B cell (primary cell): Measurements from ENCODE around the gene MFSD12. TPM values are rescaled to one million over a fixed set of nuclear protein-coding genes. Genes with fewer than 3 reads are reported as not detected.

ENCODE experiments used
- ATAC-seq: fragments of 200-7000 bp; cut with Tn5 transposase; one replicate; pipeline ENCODE4 v1.10.0; 2021; ENCODE audit warnings: low read depth, mild to moderate bottlenecking, moderate number of reproducible peaks, moderate library complexity
- CTCF ChIA-PET: fragments of 350-600 bp; sonication (Branson Sonifier 250); formaldehyde crosslinking; loops from one replicate; lab custom pipeline; 2021; ENCODE audit warnings: antibody characterized with exemption, inconsistent platforms; lab: Charles Lee
- POLR2A ChIA-PET: fragments of 350-600 bp; sonication (Branson Sonifier 250); formaldehyde crosslinking; loops from one replicate; lab custom pipeline; 2021; ENCODE audit warnings: antibody characterized with exemption; lab: Charles Lee
- DNase-seq: peaks from one replicate; pipeline ENCODE4 v3.0.0; 2013
- H2AFZ ChIP-seq: 2 replicates; pipeline ENCODE4 v1.6.1; 2012; ENCODE audit warnings: mild to moderate bottlenecking, low read depth, low read length; ENCODE audit not compliant: insufficient read depth, poor library complexity, severe bottlenecking
- H3K27ac ChIP-seq, 2 donors: 1 replicate in 1 of 2; 2 replicates in 1 of 2; pipeline ENCODE4 v1.5.1; 2012 to 2013; ENCODE audit warnings: low read length in 2 of 2, mild to moderate bottlenecking in 2 of 2, moderate library complexity in 1 of 2
- H3K27me3 ChIP-seq, 4 experiments: fragments of 200-600 bp in 1 of 4; sonication (generic) in 1 of 4; replicated peaks in 1 of 4; 1 replicate in 2 of 4; 2 replicates in 2 of 4; pipeline versions ENCODE4 v1.6.1 to v1.7.0; 2013 to 2016; ENCODE audit warnings: low read length in 3 of 4, mild to moderate bottlenecking in 2 of 4, mixed read lengths in 1 of 4, moderate library complexity in 1 of 4; ENCODE audit not compliant: insufficient read depth in 4 of 4, control insufficient read depth in 3 of 4; ENCODE audit errors: control extremely low read depth in 1 of 4
- H3K36me3 ChIP-seq, 2 experiments: replicated peaks in 1 of 2; 1 replicate in 1 of 2; 2 replicates in 1 of 2; pipeline versions ENCODE4 v1.6.1 to v1.7.1; 2013; ENCODE audit warnings: low read length in 1 of 2; ENCODE audit not compliant: insufficient read depth in 2 of 2, control insufficient read depth in 1 of 2; ENCODE audit errors: control extremely low read depth in 1 of 2, extremely low read depth in 1 of 2
- H3K4me1 ChIP-seq, 2 donors: fragments of 200-600 bp in 1 of 2; sonication (generic) in 1 of 2; 1 replicate in 1 of 2; 2 replicates in 1 of 2; pipeline versions ENCODE4 v1.5.1 to v1.6.1; 2013 to 2017; ENCODE audit warnings: low read length in 2 of 2; ENCODE audit not compliant: control insufficient read depth in 2 of 2, insufficient read depth in 2 of 2
- H3K4me2 ChIP-seq: replicated peaks from 2 replicates; pipeline ENCODE3; 2012; ENCODE audit warnings: mild to moderate bottlenecking, low read depth, low read length; ENCODE audit not compliant: poor library complexity, severe bottlenecking
- H3K4me3 ChIP-seq, 5 experiments: fragments of 200-600 bp in 1 of 5; sonication (generic) in 1 of 5; 1 replicate in 3 of 5; 2 replicates in 2 of 5; pipeline versions ENCODE4 v1.5.1 to v1.7.0; 2011 to 2016; ENCODE audit warnings: low read length in 4 of 5, mild to moderate bottlenecking in 4 of 5, low read depth in 2 of 5, control low read depth in 1 of 5, moderate library complexity in 1 of 5; ENCODE audit not compliant: insufficient read depth in 1 of 5; ENCODE audit errors: control extremely low read depth in 1 of 5, extremely low read depth in 1 of 5
- H3K79me2 ChIP-seq: fragments of 200-600 bp; sonication (generic); one replicate; pipeline ENCODE4 v1.6.0; 2016; ENCODE audit warnings: low read length; ENCODE audit not compliant: control insufficient read depth, insufficient read depth
- H3K9ac ChIP-seq: fragments of 200-600 bp; sonication (generic); 2 replicates; pipeline ENCODE4 v1.6.1; 2017; ENCODE audit warnings: mild to moderate bottlenecking, low read length, moderate library complexity
- H3K9me3 ChIP-seq, 3 donors: one replicate each; pipeline versions ENCODE4 v1.6.1 to v1.7.1; 2013; ENCODE audit warnings: low read length in 2 of 3; ENCODE audit not compliant: control insufficient read depth in 2 of 3, insufficient read depth in 1 of 3; ENCODE audit errors: control extremely low read depth in 1 of 3
- H4K20me1 ChIP-seq: 2 replicates; pipeline ENCODE4 v1.6.0; 2012; ENCODE audit warnings: mild to moderate bottlenecking, low read length; ENCODE audit not compliant: insufficient read depth, control insufficient read depth, poor library complexity, severe bottlenecking
- H3K27ac Mint-ChIP-seq: one replicate; pipeline ENCODE4 v1.8.0; 2021; ENCODE audit warnings: mixed read lengths
- H3K27me3 Mint-ChIP-seq: one replicate; pipeline ENCODE4 v1.8.0; 2021; ENCODE audit warnings: mixed read lengths
- H3K4me1 Mint-ChIP-seq: one replicate; pipeline ENCODE4 v1.8.0; 2021; ENCODE audit warnings: mixed read lengths
- H3K4me3 Mint-ChIP-seq: one replicate; pipeline ENCODE4 v1.8.0; 2021; ENCODE audit warnings: mixed read lengths
- H3K9me3 Mint-ChIP-seq: one replicate; pipeline ENCODE4 v1.8.0; 2022; ENCODE audit warnings: mixed read lengths; ENCODE audit not compliant: insufficient read depth
- EZH2 ChIP-seq: IDR thresholded peaks from 2 replicates; pipeline ENCODE4 v1.6.1; 2012; ENCODE audit warnings: borderline replicate concordance, low read depth, mild to moderate bottlenecking, moderate library complexity, low read length; ENCODE audit not compliant: insufficient read depth, poor library complexity, severe bottlenecking
- WGBS: methylation state at CpG from one replicate; pipeline ENCODE4 v1.1.5; 2013; ENCODE audit warnings: missing lambda C conversion rate; ENCODE audit not compliant: insufficient coverage; 5-methylcytosine and 5-hydroxymethylcytosine counted together
- intact Hi-C: fragments of 100-400 bp; cut with micrococcal nuclease; formaldehyde crosslinking; loops from one replicate; pipeline ENCODE4 v1.10.0; 2022
- polyA plus RNA-seq: library from polyadenylated mRNA; depleted of rRNA; stranded (reverse); fragments of >200 nt; gene quantifications from 2 replicates; pipeline ENCODE4 v1.2.3, GENCODE V29; 2012
- total RNA-seq, 2 donors: library from RNA; stranded (reverse); fragments of 120-200 nt in 1 of 2; gene quantifications; 1 replicate in 1 of 2; 2 replicates in 1 of 2; pipeline versions ENCODE4 v1.2.3 to v1.2.4, GENCODE V29; 2013 to 2022
- TF ChIP-seq, protein P1 (sequence below): fragments of 200-600 bp; IDR thresholded peaks from one replicate; pipeline ENCODE4 v1.8.0; 2022; ENCODE audit warnings: antibody characterized with exemption, mild to moderate bottlenecking

MFSD12 gene
- total and polyA plus RNA-seq, 2 donors (not counting 1 experiment from before 2014, with no cell fraction given): 100 to 154 TPM

DNA sequence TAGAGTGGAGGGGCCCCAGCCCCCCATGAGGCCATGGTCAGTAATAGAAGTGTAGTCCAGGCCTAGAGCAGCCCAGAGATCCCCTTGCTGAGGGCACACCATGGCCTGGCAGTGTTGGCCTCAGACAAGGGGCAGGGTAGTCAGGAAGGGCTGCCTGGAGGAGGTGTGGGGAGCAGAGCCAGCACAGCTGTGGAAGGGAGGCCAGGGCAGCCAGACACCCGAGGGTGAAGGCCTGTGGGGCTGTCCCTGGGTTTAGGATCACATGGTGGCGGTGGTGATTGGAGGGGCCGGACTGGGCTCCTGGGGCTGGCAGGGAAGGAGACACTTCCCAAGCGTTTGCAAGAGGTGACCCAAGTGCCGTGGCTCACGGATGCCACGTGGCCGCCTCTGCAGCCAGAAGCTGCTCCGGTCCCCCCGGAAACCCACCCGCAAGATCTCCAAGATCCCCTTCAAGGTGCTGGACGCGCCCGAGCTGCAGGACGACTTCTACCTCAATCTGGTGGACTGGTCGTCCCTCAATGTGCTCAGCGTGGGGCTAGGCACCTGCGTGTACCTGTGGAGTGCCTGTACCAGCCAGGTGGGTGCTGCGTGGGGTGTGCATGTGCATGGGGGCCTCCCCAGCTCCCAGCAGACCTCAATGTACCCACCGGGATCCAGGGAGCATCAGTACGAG is 30.0 kb downstream of the MFSD12 start:
- 97% methylated on average over 20 of the region's 21 CpGs for WGBS
- ChIA-PET POLR2A (no interaction called here), CTCF (interaction anchor here (1.1 kb wide), 1 partner anchor 13 kb away, joined by 4 read pairs; no protein-coding TSS in a partner anchor)
- Mint-ChIP-seq H3K4me1 (no peaks in the 10 kb centered on the region), H3K27me3 (no peaks in the 10 kb centered on the region), H3K27ac (no peak overlapping the region), H3K4me3 (no peak overlapping the region), H3K9me3 (no peaks in the 10 kb centered on the region)
- Histone ChIP-seq H3K79me2 (peaks cover 42% of the 10 kb centered on the region), H3K4me1 (no peaks in the 10 kb centered on the region), H3K9ac (no peak overlapping the region), H3K27ac (no peak overlapping the region), H4K20me1 (peaks cover 65% of the 10 kb centered on the region), H3K4me2 (no peak overlapping the region), H3K4me3 (no peak overlapping the region), H2AFZ (no peak overlapping the region), H3K36me3 (peaks cover 0 to 70% of the 10 kb centered on the region in 2 experiments), H3K27me3 (no peaks in the 10 kb centered on the region), H3K9me3 (no peaks in the 10 kb centered on the region)
- TF ChIP-seq, protein P1, sequence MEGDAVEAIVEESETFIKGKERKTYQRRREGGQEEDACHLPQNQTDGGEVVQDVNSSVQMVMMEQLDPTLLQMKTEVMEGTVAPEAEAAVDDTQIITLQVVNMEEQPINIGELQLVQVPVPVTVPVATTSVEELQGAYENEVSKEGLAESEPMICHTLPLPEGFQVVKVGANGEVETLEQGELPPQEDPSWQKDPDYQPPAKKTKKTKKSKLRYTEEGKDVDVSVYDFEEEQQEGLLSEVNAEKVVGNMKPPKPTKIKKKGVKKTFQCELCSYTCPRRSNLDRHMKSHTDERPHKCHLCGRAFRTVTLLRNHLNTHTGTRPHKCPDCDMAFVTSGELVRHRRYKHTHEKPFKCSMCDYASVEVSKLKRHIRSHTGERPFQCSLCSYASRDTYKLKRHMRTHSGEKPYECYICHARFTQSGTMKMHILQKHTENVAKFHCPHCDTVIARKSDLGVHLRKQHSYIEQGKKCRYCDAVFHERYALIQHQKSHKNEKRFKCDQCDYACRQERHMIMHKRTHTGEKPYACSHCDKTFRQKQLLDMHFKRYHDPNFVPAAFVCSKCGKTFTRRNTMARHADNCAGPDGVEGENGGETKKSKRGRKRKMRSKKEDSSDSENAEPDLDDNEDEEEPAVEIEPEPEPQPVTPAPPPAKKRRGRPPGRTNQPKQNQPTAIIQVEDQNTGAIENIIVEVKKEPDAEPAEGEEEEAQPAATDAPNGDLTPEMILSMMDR: no peak
- intact Hi-C loops: no loop called here
- no peak for ATAC-seq
- no peak for DNase-seq

DNA sequence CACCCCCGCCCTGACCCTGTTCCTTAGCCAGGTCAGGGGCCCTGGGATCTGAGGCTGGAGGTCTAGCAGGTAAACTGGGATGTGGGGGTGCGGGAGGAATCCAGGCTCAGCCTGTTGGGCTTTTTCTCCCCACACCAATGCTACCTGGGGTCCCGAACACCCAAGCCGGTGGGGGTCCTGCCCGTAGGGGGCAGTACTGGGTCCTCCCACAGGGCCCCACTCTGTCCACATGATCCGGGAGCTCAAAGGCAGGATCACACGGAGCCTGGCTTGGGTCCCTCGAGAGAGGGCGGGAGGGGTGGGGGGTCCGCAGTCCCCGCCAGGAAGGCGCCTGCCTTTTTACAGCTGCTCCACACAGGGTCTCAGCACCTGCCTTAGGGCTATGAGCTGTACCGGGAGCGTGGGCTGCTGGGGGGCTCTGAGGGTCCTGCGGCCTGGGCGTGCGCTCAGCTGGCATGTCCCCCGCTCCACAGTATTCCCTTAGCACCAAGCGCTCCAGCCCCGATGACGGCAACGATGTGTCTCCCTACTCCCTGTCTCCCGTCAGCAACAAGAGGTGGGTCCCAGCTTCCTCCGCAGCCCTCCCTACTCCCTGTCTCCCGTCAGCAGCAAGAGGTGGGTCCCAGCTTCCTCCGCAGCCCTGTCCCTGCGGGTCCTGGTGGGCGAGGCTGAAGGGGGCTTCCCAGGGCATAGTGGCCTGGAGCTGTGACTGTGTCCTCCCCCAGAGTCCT is 30.7 kb downstream of the MFSD12 start:
- Histone ChIP-seq H3K27ac (no peak overlapping the region), H2AFZ (no peak overlapping the region), H3K36me3 (peaks cover 0 to 69% of the 10 kb centered on the region in 2 experiments), H3K27me3 (no peaks in the 10 kb centered on the region), H3K9me3 (no peaks in the 10 kb centered on the region), H3K4me3 (no peak overlapping the region), H3K4me1 (no peaks in the 10 kb centered on the region), H4K20me1 (peaks cover 72% of the 10 kb centered on the region), H3K9ac (no peak overlapping the region), H3K79me2 (peaks cover 49% of the 10 kb centered on the region), H3K4me2 (no peak overlapping the region)
- over 99% methylated on average over 27 of the region's 28 CpGs for WGBS
- POLR2A ChIA-PET: no interaction called here
- CTCF ChIA-PET: interaction anchor here (1.1 kb wide), 1 partner anchor 14 kb away, joined by 4 read pairs; no protein-coding TSS in a partner anchor
- DNase-seq (no peak), ATAC-seq (no peak)
- TF ChIP-seq EZH2: no peak
- TF ChIP-seq, protein P1: no peak
- H3K4me3 Mint-ChIP-seq: no peak overlapping the region
- no peaks in the 10 kb centered on the region for H3K4me1 Mint-ChIP-seq
- H3K27me3 Mint-ChIP-seq: no peaks in the 10 kb centered on the region
- no peak overlapping the region for H3K27ac Mint-ChIP-seq
- H3K9me3 Mint-ChIP-seq: no peaks in the 10 kb centered on the region
- intact Hi-C loops: no loop called here
